PC-3 (cell line): Measurements from ENCODE around the gene METTL17. TPM values are rescaled to one million over a fixed set of nuclear protein-coding genes. Genes with fewer than 3 reads are reported as not detected.
"Not testable (repeated sequence)": the region's sequence is repeated elsewhere in the genome, so short reads cannot be mapped to it uniquely, and the experiment has no call there.

Experiments used
- ATAC-seq: fragments of 200-7000 bp; cut with Tn5 transposase; 2 replicates; pipeline ENCODE4 v1.9.1; 2020; ENCODE audit warnings: mild to moderate bottlenecking, moderate library complexity
- Bru-seq: library from RNA; stranded (reverse); fragments of 400-500 nt; gene quantifications from one replicate; lab custom pipeline; 2021; lab: Mats Ljungman, UMichigan
- BruChase-seq, 2 experiments: library from RNA; stranded (reverse); fragments of 400-500 nt; gene quantifications; one replicate each; lab custom pipeline; 2021; lab: Mats Ljungman, UMichigan
- BruUV-seq: library from RNA; stranded (reverse); fragments of 400-500 nt; replicated peaks from 2 replicates; lab custom pipeline; 2021; lab: Mats Ljungman, UMichigan
- CTCF ChIA-PET: fragments of 300-600 bp; sonication (Branson Sonifier 250); formaldehyde crosslinking; loops from one replicate; lab custom pipeline; 2022; ENCODE audit warnings: antibody characterized with exemption; lab: Charles Lee
- POLR2A ChIA-PET: fragments of 300-600 bp; sonication (Branson Sonifier 250); formaldehyde crosslinking; loops from one replicate; lab custom pipeline; 2022; ENCODE audit warnings: antibody characterized with exemption; ENCODE audit not compliant: unreplicated experiment; lab: Charles Lee
- DNase-seq: peaks from one replicate; pipeline ENCODE4 v3.0.0-alpha.2; 2015
- H2AFZ ChIP-seq: fragments of 300-600 bp; sonication (generic); 2 replicates; pipeline ENCODE4 v1.6.0; 2016; ENCODE audit warnings: antibody characterized with exemption, low read length
- H3F3A ChIP-seq: fragments of 300-600 bp; sonication (generic); one replicate; pipeline ENCODE4 v1.6.0; 2017; ENCODE audit warnings: antibody characterized with exemption, low read length, control low read depth, mild to moderate bottlenecking; ENCODE audit not compliant: unreplicated experiment
- H3K27ac ChIP-seq: fragments of 300-600 bp; sonication (generic); 2 replicates; pipeline ENCODE4 v1.5.1; 2016; ENCODE audit warnings: mild to moderate bottlenecking, low read length
- H3K27me3 ChIP-seq: fragments of 300-600 bp; sonication (generic); 2 replicates; pipeline ENCODE4 v1.6.1; 2016; ENCODE audit warnings: low read length, mixed read lengths
- H3K36me3 ChIP-seq: fragments of 300-600 bp; sonication (generic); 2 replicates; pipeline ENCODE4 v1.6.1; 2016; ENCODE audit warnings: low read depth, mixed run types, low read length, mixed read lengths
- H3K4me1 ChIP-seq: fragments of 300-600 bp; sonication (generic); 2 replicates; pipeline ENCODE4 v1.5.1; 2016; ENCODE audit warnings: low read length; ENCODE audit not compliant: insufficient read depth
- H3K4me2 ChIP-seq: fragments of 300-600 bp; sonication (generic); 2 replicates; pipeline ENCODE4 v1.6.0; 2016; ENCODE audit warnings: low read length
- H3K4me3 ChIP-seq: fragments of 300-600 bp; sonication (generic); 2 replicates; pipeline ENCODE4 v1.5.1; 2016; ENCODE audit warnings: mild to moderate bottlenecking, low read length, mixed read lengths
- H3K79me2 ChIP-seq: fragments of 300-600 bp; sonication (generic); 2 replicates; pipeline ENCODE4 v1.6.1; 2017; ENCODE audit warnings: low read length, mixed read lengths
- H3K9ac ChIP-seq: fragments of 300-600 bp; sonication (generic); 2 replicates; pipeline ENCODE4 v1.6.0; 2016; ENCODE audit warnings: mild to moderate bottlenecking, low read length
- H3K9me2 ChIP-seq: fragments of 300-600 bp; sonication (generic); replicated peaks from 2 replicates; pipeline ENCODE4 v1.6.1; 2016; ENCODE audit warnings: mixed run types, low read length, mixed read lengths
- H3K9me3 ChIP-seq: fragments of 300-600 bp; sonication (generic); 2 replicates; pipeline ENCODE4 v1.6.1; 2016; ENCODE audit warnings: low read length, mixed read lengths
- H4K20me1 ChIP-seq: fragments of 300-600 bp; sonication (generic); 2 replicates; pipeline ENCODE4 v1.6.1; 2016; ENCODE audit warnings: low read length, mixed read lengths
- CTCF ChIP-seq: fragments of 300-600 bp; sonication (generic); conservative IDR thresholded peaks from 2 replicates; pipeline ENCODE4 v1.5.1; 2017; ENCODE audit warnings: antibody characterized with exemption, low read depth, mild to moderate bottlenecking, low read length
- EZH2phosphoT487 ChIP-seq: fragments of 300-600 bp; sonication (generic); IDR thresholded peaks from 2 replicates; pipeline ENCODE4 v1.6.1; 2018; ENCODE audit warnings: mild to moderate bottlenecking, antibody characterized with exemption, low read length, borderline replicate concordance
- intact Hi-C: fragments of 100-400 bp; cut with micrococcal nuclease; formaldehyde crosslinking; loops from 2 replicates; pipeline ENCODE4 v1.9.0; 2023
- long read RNA-seq: library from polyadenylated mRNA; unstranded; transcript quantifications from one replicate; pipeline ENCODE4 v2.0.0, GENCODE V29; 2021; ENCODE audit not compliant: unreplicated experiment
- total RNA-seq: library from RNA; depleted of rRNA; stranded (reverse); fragments of >200 nt; gene quantifications from 2 replicates; pipeline ENCODE4 v1.2.3, GENCODE V29; 2014; rRNA removed

METTL17 gene
- total RNA-seq: 83.0 and 99.0 TPM in 2 replicates
- percentile 89 among the genes with signal in this experiment for Bru-seq, nascent RNA
- BruChase-seq, experiment 1, labeled RNA remaining after a 6-hour chase: percentile 93 among the genes with signal in this experiment
- percentile 95 among the genes with signal in this experiment for BruChase-seq, experiment 2, labeled RNA remaining after a 2-hour chase
- long read RNA-seq, transcript METTL17-216 (13 exons, 1,605 nt): minor isoform, 8 of 100 reads
- long read RNA-seq, transcript METTL17-202 (13 exons, 1,586 nt): minor isoform, 7 of 100 reads
- long read RNA-seq, transcript METTL17-224 (14 exons, 1,529 nt): minor isoform, 8 of 100 reads
- long read RNA-seq, transcript METTL17-201 (14 exons, 1,749 nt): major isoform, 33 of 100 reads
- long read RNA-seq, partial matches to known transcripts: 5 of 100 reads
- long read RNA-seq, other reads (novel, unspliced or antisense): 39 of 100 reads

DNA sequence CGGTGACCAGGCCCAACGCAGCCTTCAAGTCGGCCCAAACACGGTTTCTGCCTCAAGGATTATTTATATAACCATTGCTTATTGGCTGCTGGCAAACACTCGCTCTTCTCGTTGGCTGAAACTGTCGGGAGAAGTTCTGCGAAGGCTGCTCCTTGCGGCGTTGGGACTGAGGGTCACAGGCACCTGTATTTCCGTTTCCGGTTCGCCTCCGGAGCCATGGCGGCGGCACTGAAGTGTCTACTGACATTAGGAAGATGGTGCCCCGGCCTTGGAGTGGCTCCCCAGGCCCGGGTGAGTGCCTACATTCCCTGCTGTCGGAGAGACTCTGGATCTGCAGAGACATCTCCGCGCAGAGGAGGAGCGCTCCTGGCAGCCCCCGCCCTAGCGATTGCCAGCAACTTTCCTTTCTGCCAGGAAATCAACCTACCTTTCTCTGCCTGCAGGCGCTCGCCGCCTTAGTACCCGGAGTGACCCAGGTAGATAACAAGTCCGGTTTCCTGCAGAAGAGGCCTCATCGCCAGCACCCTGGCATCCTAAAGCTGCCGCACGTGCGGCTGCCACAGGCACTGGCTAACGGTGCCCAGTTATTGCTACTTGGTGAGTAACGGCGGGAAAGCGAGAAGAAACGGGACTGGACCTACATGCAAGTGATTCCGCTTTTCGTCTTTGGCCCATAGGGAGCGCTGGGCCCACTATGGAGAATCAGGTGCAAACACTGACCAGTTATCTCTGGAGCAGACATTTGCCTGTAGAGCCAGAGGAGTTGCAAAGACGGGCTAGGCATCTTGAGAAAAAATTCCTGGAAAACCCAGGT is at the start of gene METTL17:
TSS of gene METTL17 (plus strand) at position 194 of the 814 bp plus-strand sequence. CDS start at position 217, 23 bp downstream.
- POLR2A ChIA-PET: no interaction called here

GRCh38 chr14:20945146-20945545 is 44.6 kb upstream of the METTL17 start:
- H3F3A ChIP-seq, H3K9me3 ChIP-seq, intact Hi-C loops, H3K4me1 ChIP-seq, H4K20me1 ChIP-seq, H3K4me3 ChIP-seq, H3K79me2 ChIP-seq, H3K4me2 ChIP-seq, BruUV-seq, POLR2A ChIA-PET, H3K9me2 ChIP-seq, DNase-seq, H3K36me3 ChIP-seq, H3K9ac ChIP-seq, H2AFZ ChIP-seq, H3K27ac ChIP-seq, CTCF ChIA-PET, ATAC-seq: not testable (repeated sequence)
- peaks cover 56% of the 10 kb centered on the region for H3K27me3 ChIP-seq

More for the DNA sequence above, at the start of gene METTL17:
- H3K27ac ChIP-seq: peak within 1 kb of the TSS; percentile 58
- H3K36me3 ChIP-seq: peaks cover 29% of the 10 kb centered on the region
- peak within 1 kb of the TSS; percentile 90 for H3K4me2 ChIP-seq
- intact Hi-C loops: loop anchor here (1.0 kb wide), 1 partner anchor 19 kb away; no protein-coding TSS in a partner anchor
- H3F3A ChIP-seq: peaks cover 4% of the 10 kb centered on the region
- H3K27me3 ChIP-seq: no peaks in the 10 kb centered on the region
- H3K9me2 ChIP-seq: no peaks in the 10 kb centered on the region; the same call in 1 of the 2 replicates
- H3K79me2 ChIP-seq: peaks cover 29% of the 10 kb centered on the region
- no peaks in the 10 kb centered on the region for H3K9me3 ChIP-seq
- CTCF ChIA-PET: no interaction called here
- BruUV-seq: TSS peak; percentile 77
- peak within 1 kb of the TSS; percentile 83 for H3K9ac ChIP-seq
- ATAC-seq: peak; percentile 86
- H2AFZ ChIP-seq: peak within 1 kb of the TSS; percentile 89
- peaks cover 42% of the 10 kb centered on the region for H3K4me1 ChIP-seq
- H4K20me1 ChIP-seq: peaks cover 4% of the 10 kb centered on the region; the same call in 1 of the 2 replicates
- TF ChIP-seq CTCF (no peak; the same call in none of the 2 replicates), EZH2phosphoT487 (no peak)
- peak within 1 kb of the TSS; percentile 92 for H3K4me3 ChIP-seq
- DNase-seq: peak; percentile 98

GRCh38 chr14:20946707-20947106 is 43.1 kb upstream of the METTL17 start:
- BruUV-seq, H3K79me2 ChIP-seq, H3K9me2 ChIP-seq, H3F3A ChIP-seq, POLR2A ChIA-PET, H3K4me2 ChIP-seq, H3K27ac ChIP-seq, intact Hi-C loops, H3K9ac ChIP-seq, DNase-seq, H3K4me3 ChIP-seq, ATAC-seq, H3K9me3 ChIP-seq, H4K20me1 ChIP-seq, CTCF ChIA-PET, H3K36me3 ChIP-seq, H2AFZ ChIP-seq, H3K4me1 ChIP-seq: not testable (repeated sequence)
- H3K27me3 ChIP-seq: peaks cover 50% of the 10 kb centered on the region

DNA sequence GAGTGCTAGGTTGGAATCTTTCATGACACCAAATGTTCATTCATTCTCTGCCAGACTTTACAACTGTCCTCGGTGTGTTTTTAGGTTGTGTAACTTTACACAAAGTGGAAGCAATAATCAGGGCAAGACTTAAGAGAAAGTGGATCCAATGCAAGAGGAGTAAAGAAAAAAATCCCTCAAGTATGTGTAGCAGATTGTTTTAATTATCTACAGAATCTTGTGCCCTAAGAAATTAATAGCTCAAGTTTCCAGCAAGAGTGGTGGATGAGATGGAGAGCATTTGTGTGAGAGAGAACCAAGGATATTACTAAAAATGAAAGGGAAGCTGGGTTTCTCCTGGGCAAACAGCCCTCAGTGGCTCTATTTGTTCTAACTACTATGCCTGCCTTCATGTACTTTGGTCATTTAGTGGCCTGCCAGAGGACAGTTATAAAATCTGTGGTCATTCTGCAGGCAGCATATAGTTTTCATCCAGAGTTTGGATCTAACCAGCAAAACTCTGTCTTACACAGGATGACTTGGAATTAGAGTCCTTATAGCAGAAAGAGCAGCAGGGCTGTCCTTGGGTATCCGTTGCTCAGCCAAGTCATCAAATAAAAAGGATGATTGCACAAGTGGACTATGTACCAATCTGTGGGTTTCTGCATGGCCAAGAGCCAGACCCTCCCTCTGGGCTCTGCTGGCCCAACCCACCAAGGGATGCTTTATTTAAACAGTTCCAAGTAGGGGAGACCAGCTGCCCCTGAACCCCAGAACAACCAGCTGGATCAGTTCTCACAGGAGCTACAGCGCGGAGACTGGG is 34.8 kb upstream of the METTL17 start, which contains the start of gene RNASE2:
TSS of gene RNASE2 (plus strand) at position 752 of the 802 bp plus-strand sequence. CDS start 285 bp downstream, outside the sequence.
- H3K4me3 ChIP-seq, H3K79me2 ChIP-seq, H3K27ac ChIP-seq, H3K9ac ChIP-seq, H4K20me1 ChIP-seq, H3K9me2 ChIP-seq, H3K4me2 ChIP-seq, H3K9me3 ChIP-seq, BruUV-seq, H3K4me1 ChIP-seq, DNase-seq, ATAC-seq, intact Hi-C loops, CTCF ChIA-PET, POLR2A ChIA-PET, H3F3A ChIP-seq, H2AFZ ChIP-seq, H3K36me3 ChIP-seq: not testable (repeated sequence)
- peaks cover 67% of the 10 kb centered on the region for H3K27me3 ChIP-seq

GRCh38 chr14:20955538-20955873 is 34.3 kb upstream of the METTL17 start:
- H3F3A ChIP-seq, H3K79me2 ChIP-seq, H3K4me1 ChIP-seq, H3K27ac ChIP-seq, DNase-seq, POLR2A ChIA-PET, H3K9me2 ChIP-seq, H3K4me2 ChIP-seq, H3K9ac ChIP-seq, CTCF ChIA-PET, H4K20me1 ChIP-seq, ATAC-seq, H3K9me3 ChIP-seq, intact Hi-C loops, H2AFZ ChIP-seq, H3K4me3 ChIP-seq, BruUV-seq, H3K36me3 ChIP-seq: not testable (repeated sequence)
- H3K27me3 ChIP-seq: peaks cover 61% of the 10 kb centered on the region
